H7 (cell line): ENCODE data around the gene CSAD. TPM values are rescaled to one million over a fixed set of nuclear protein-coding genes. Genes with fewer than 3 reads are reported as not detected.
A peak's percentile ranks its signal among the peaks of the same experiment; 100 is the strongest.

ENCODE experiments used
- DNase-seq: peaks from one replicate; pipeline ENCODE4 v3.0.0; 2012
- H3K27me3 ChIP-seq: 2 replicates; pipeline ENCODE4 v1.6.0; 2011; ENCODE audit warnings: mild to moderate bottlenecking, low read length; ENCODE audit not compliant: control insufficient read depth, insufficient read depth
- H3K36me3 ChIP-seq: replicated peaks from 2 replicates; pipeline ENCODE4 v1.5.1; 2011; ENCODE audit warnings: low read length; ENCODE audit not compliant: control insufficient read depth, insufficient read depth
- H3K4me3 ChIP-seq: 2 replicates; pipeline ENCODE4 v1.5.1; 2011; ENCODE audit warnings: low read depth, mild to moderate bottlenecking, control low read depth, low read length, moderate library complexity; ENCODE audit not compliant: insufficient read depth
- total RNA-seq: library from RNA; depleted of rRNA; stranded (reverse); fragments of >200 nt; shearing (Covaris generic); gene quantifications from 2 replicates; pipeline ENCODE4 v1.2.3, GENCODE V29; 2014; rRNA removed

CSAD gene
- 3.0 and 3.4 TPM in 2 replicates for total RNA-seq

GRCh38 chr12:53180220-53180930, at the start of gene CSAD, which contains the start of gene ZNF740:
TSS of gene CSAD (minus strand) at chr12:53180925. CDS start at chr12:53173470, 7,455 bp downstream.
TSS of gene ZNF740 (plus strand) at chr12:53180722. CDS start at chr12:53181984, 1,262 bp downstream.
- H3K27me3 ChIP-seq = peaks cover 24% of the 10 kb centered on the region

GRCh38 chr12:53230108-53230845, 49.6 kb upstream of the CSAD start:
- no peak overlapping the region for H3K4me3 ChIP-seq
- DNase-seq = peak; percentile 42
- H3K27me3 ChIP-seq = peaks cover 7% of the 10 kb centered on the region
- no peaks in the 10 kb centered on the region; the same call in 1 of the 2 replicates for H3K36me3 ChIP-seq

More at GRCh38 chr12:53180220-53180930, at the start of gene CSAD, which contains the start of gene ZNF740:
- peak; percentile 99 for DNase-seq
- peak within 1 kb of the TSS; percentile 83 for H3K4me3 ChIP-seq
- H3K36me3 ChIP-seq = peaks cover 6% of the 10 kb centered on the region

GRCh38 chr12:53229454-53229853, 48.7 kb upstream of the CSAD start:
- peaks cover 7% of the 10 kb centered on the region for H3K27me3 ChIP-seq
- DNase-seq = peak; percentile 24
- no peak overlapping the region for H3K4me3 ChIP-seq
- H3K36me3 ChIP-seq = no peaks in the 10 kb centered on the region; the same call in 1 of the 2 replicates

GRCh38 chr12:53227836-53228235, 47.1 kb upstream of the CSAD start:
- no peak overlapping the region for H3K4me3 ChIP-seq
- H3K36me3 ChIP-seq = no peaks in the 10 kb centered on the region; the same call in 1 of the 2 replicates
- H3K27me3 ChIP-seq = peaks cover 10% of the 10 kb centered on the region
- DNase-seq = no peak

- peak; percentile 19 for DNase-seq
- Histone ChIP-seq H3K4me3 (no peak overlapping the region), H3K27me3 (peaks cover 10% of the 10 kb centered on the region)
Observed at GRCh38 chr12:53227341-53227740, 46.6 kb upstream of the CSAD start.

GRCh38 chr12:53226815-53227214, 46.1 kb upstream of the CSAD start:
- DNase-seq = no peak
- Histone ChIP-seq H3K4me3 (no peak overlapping the region), H3K36me3 (no peaks in the 10 kb centered on the region; the same call in 1 of the 2 replicates), H3K27me3 (peaks cover 10% of the 10 kb centered on the region)

More at GRCh38 chr12:53227341-53227740, 46.6 kb upstream of the CSAD start:
- no peaks in the 10 kb centered on the region; the same call in 1 of the 2 replicates for H3K36me3 ChIP-seq

GRCh38 chr12:53225635-53226424, 45.1 kb upstream of the CSAD start:
- H3K27me3 ChIP-seq = peaks cover 4% of the 10 kb centered on the region
- no peaks in the 10 kb centered on the region; the same call in 1 of the 2 replicates for H3K36me3 ChIP-seq
- H3K4me3 ChIP-seq = no peak overlapping the region
- peak; percentile 66 for DNase-seq

- H3K4me3 ChIP-seq = no peak overlapping the region
- DNase-seq = peak; percentile 42
- H3K27me3 ChIP-seq = peaks cover 4% of the 10 kb centered on the region
- no peaks in the 10 kb centered on the region; the same call in 1 of the 2 replicates for H3K36me3 ChIP-seq
Observed at GRCh38 chr12:53224897-53225634, 44.3 kb upstream of the CSAD start.

- DNase-seq = peak; percentile 93
- H3K4me3 ChIP-seq = no peak overlapping the region
Observed at GRCh38 chr12:53224061-53224896, 43.6 kb upstream of the CSAD start.

GRCh38 chr12:53223389-53224060, 42.8 kb upstream of the CSAD start:
- peak; percentile 74 for DNase-seq
- no peak overlapping the region for H3K4me3 ChIP-seq
- H3K27me3 ChIP-seq = peaks cover 12% of the 10 kb centered on the region
- no peaks in the 10 kb centered on the region; the same call in 1 of the 2 replicates for H3K36me3 ChIP-seq

More at GRCh38 chr12:53224061-53224896, 43.6 kb upstream of the CSAD start:
- Histone ChIP-seq H3K36me3 (no peaks in the 10 kb centered on the region; the same call in 1 of the 2 replicates), H3K27me3 (peaks cover 10% of the 10 kb centered on the region)

- Histone ChIP-seq H3K4me3 (no peak overlapping the region), H3K27me3 (peaks cover 15% of the 10 kb centered on the region), H3K36me3 (no peaks in the 10 kb centered on the region; the same call in 1 of the 2 replicates)
- DNase-seq = no peak
Observed at GRCh38 chr12:53222806-53223261, 42.1 kb upstream of the CSAD start.

- DNase-seq = no peak
- H3K36me3 ChIP-seq = no peaks in the 10 kb centered on the region; the same call in 1 of the 2 replicates
- peak overlapping the region; percentile 67 for H3K4me3 ChIP-seq
- H3K27me3 ChIP-seq = peaks cover 15% of the 10 kb centered on the region
Observed at GRCh38 chr12:53222170-53222721, 41.5 kb upstream of the CSAD start.
